A673 (cell line): Measurements from ENCODE around the gene ABCA7.

Experiments
- CTCF ChIP-seq: fragments of 300-800, 200-600 bp; sonication (generic); conservative IDR thresholded peaks from 2 replicates; pipeline ENCODE4 v1.5.1; 2017; ENCODE audit warnings: low read depth, mild to moderate bottlenecking, antibody characterized with exemption, low read length, moderate library complexity, mixed read lengths
- EZH2 ChIP-seq: fragments of 200-600 bp; sonication (generic); IDR thresholded peaks from 2 replicates; pipeline ENCODE4 v1.6.1; 2017; ENCODE audit warnings: borderline replicate concordance, low read depth, mild to moderate bottlenecking, mixed read lengths, antibody characterized with exemption, low read length; ENCODE audit not compliant: poor library complexity, severe bottlenecking

- TF ChIP-seq CTCF: no peak
- no peak for TF ChIP-seq EZH2
These were observed 67.9 kb downstream of the ABCA7 start for GRCh38 chr19:1107661-1108261.
